Right lobe of liver (tissue), 6 donors: ENCODE measurements around the gene ZBTB16. TPM values are rescaled to one million over a fixed set of nuclear protein-coding genes. Genes with fewer than 3 reads are reported as not detected.
A peak's percentile ranks its signal among the peaks of the same experiment; 100 is the strongest.

Source experiments
- ATAC-seq, 4 donors: fragments of 200-7000 bp; cut with Tn5 transposase; one replicate each; pipeline ENCODE4 v1.9.1; 2020; ENCODE audit warnings: mild to moderate bottlenecking in 4 of 4, moderate library complexity in 4 of 4
- DNase-seq, 3 donors: peaks; one replicate each; pipeline ENCODE4 v3.0.0-alpha.2; 2020
- H3K27ac ChIP-seq, 3 donors: fragments of 200-600 bp; one replicate each; pipeline ENCODE4 v1.8.0; 2022
- H3K27me3 ChIP-seq, 2 donors: fragments of 200-600 bp; one replicate each; pipeline ENCODE4 v1.8.0; 2022
- H3K36me3 ChIP-seq, 4 donors: fragments of 200-600 bp; sonication (generic) in 1 of 4; one replicate each; pipeline versions ENCODE4 v1.5.1 to v1.8.0; 2017 to 2022; ENCODE audit warnings: control low read depth in 1 of 4
- H3K4me1 ChIP-seq, 4 donors: fragments of 200-600 bp; sonication (generic) in 1 of 4; one replicate each; pipeline versions ENCODE4 v1.5.1 to v1.8.0; 2017 to 2022; ENCODE audit warnings: control low read depth in 1 of 4
- H3K4me3 ChIP-seq, 3 donors: fragments of 200-600 bp; one replicate each; pipeline ENCODE4 v1.8.0; 2022
- H3K9me3 ChIP-seq, 4 donors: fragments of 200-600 bp; sonication (generic) in 1 of 4; one replicate each; pipeline versions ENCODE4 v1.5.1 to v1.8.0; 2017 to 2022; ENCODE audit warnings: control low read depth in 1 of 4
- POLR2A ChIP-seq: fragments of 450-650 bp; IDR thresholded peaks from one replicate; pipeline ENCODE4 v1.6.1; 2017; ENCODE audit warnings: antibody characterized with exemption, mild to moderate bottlenecking
- WGBS: methylation state at CpG from one replicate; pipeline ENCODE4 v1.1.6; 2018; ENCODE audit warnings: low coverage, low lambda C conversion rate; ENCODE audit not compliant: insufficient coverage; ENCODE audit errors: missing lambda C conversion rate; 5-methylcytosine and 5-hydroxymethylcytosine counted together
- intact Hi-C, 2 donors: fragments of 100-400 bp; cut with DNase I; formaldehyde crosslinking; loops; one replicate each; pipeline versions ENCODE4 v1.11.2 to v1.14.1; 2022
- total RNA-seq, 6 experiments: library from RNA; depleted of rRNA in 2 of 6; stranded (reverse); fragments of >200 nt in 2 of 6; fragmentation: NEBNext Ultra II Directional in 3 of 6; extraction: Animal tissue kit (Norgen Biotek cat#: 25700) in 3 of 6; gene quantifications; one replicate each; pipeline versions ENCODE4 v1.1.0 to v1.2.4, GENCODE V29; 2016 to 2023
- TF ChIP-seq, protein P1 (sequence below), 4 donors: fragments of 200-600 bp in 3 of 4; fragments of 450-650 bp in 1 of 4; IDR thresholded peaks; one replicate each; pipeline versions ENCODE4 v1.5.1 to v1.8.0; 2016 to 2022; ENCODE audit warnings: antibody characterized with exemption in 4 of 4, mild to moderate bottlenecking in 2 of 4
- donor health status: DM: no; HTN: yes; CAD: no.
- donor health status: DM: no; HTN: no; CAD: no.
- donor health status: DM: no; HTN: no; CAD: no.
- donor health status: DM: no; HTN: yes; CAD: no.
- donor health status: DM: no; HTN: yes; CAD: no.

ZBTB16 gene
- total RNA-seq, 6 experiments from 2014 or later: 13.1 to 205 (median 52.2) TPM

DNA sequence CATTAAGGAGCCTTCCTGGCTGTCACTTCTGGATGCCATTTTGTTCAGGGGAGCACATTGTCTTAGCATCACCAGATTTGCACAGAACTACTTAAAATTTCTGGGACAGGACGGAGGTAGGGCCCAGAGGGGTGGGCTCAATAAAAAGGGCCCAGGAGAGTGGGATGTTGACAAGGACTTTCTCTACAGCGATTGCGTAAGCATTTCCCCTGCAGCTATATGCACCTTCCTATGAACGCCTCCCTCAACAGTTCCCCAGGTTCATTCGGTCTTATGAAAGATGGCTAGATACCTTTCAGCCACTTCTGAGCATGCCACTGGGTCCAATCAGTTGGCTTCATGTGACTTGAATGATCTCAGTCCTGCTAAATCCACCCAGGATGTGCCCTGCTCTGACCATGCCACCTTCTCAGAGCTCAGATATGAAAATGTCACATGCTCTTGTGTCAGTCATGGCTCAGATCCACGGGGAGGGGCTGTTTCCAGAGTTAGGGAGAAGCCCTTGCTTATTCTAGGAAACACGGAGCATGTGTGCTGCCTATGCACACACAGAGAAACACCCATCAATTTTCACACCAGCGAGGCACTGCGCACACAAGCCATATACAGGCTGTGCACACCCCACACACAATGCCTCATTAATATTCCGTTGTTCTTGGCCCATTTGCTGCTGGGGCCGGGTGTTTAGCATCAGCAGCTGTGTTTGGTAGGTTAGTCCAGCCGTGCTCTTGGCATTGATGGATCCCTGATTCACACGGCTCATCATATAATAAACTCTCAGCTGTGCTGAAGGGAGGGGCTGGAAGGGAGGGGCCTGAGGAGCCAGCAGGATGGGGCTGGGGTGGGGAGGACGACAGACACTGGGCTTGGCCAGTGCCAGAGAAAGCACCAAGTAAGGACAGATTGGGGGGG is 184.2 kb downstream of the ZBTB16 start:
- DNase-seq (no peak), ATAC-seq (peak in 3 of 4 donors; percentile 12 to 35 (median 18))
- Histone ChIP-seq H3K27ac (no peak overlapping the region), H3K9me3 (no peaks in the 10 kb centered on the region), H3K36me3 (peaks cover 0 to 84% (median 52%) of the 10 kb centered on the region in 4 donors), H3K4me1 (no peaks in the 10 kb centered on the region), H3K27me3 (no peaks in the 10 kb centered on the region), H3K4me3 (no peak overlapping the region)
- TF ChIP-seq, protein P1, sequence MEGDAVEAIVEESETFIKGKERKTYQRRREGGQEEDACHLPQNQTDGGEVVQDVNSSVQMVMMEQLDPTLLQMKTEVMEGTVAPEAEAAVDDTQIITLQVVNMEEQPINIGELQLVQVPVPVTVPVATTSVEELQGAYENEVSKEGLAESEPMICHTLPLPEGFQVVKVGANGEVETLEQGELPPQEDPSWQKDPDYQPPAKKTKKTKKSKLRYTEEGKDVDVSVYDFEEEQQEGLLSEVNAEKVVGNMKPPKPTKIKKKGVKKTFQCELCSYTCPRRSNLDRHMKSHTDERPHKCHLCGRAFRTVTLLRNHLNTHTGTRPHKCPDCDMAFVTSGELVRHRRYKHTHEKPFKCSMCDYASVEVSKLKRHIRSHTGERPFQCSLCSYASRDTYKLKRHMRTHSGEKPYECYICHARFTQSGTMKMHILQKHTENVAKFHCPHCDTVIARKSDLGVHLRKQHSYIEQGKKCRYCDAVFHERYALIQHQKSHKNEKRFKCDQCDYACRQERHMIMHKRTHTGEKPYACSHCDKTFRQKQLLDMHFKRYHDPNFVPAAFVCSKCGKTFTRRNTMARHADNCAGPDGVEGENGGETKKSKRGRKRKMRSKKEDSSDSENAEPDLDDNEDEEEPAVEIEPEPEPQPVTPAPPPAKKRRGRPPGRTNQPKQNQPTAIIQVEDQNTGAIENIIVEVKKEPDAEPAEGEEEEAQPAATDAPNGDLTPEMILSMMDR (IDR thresholded peaks at IDR 0.05): no peak
- TF ChIP-seq POLR2A: no peak
- intact Hi-C loops: loop anchor here (10.0 kb wide), 2 partner anchors 49 to 209 kb away; no protein-coding TSS in a partner anchor
- WGBS: 70% methylated on average over 13 of the region's 14 CpGs

DNA sequence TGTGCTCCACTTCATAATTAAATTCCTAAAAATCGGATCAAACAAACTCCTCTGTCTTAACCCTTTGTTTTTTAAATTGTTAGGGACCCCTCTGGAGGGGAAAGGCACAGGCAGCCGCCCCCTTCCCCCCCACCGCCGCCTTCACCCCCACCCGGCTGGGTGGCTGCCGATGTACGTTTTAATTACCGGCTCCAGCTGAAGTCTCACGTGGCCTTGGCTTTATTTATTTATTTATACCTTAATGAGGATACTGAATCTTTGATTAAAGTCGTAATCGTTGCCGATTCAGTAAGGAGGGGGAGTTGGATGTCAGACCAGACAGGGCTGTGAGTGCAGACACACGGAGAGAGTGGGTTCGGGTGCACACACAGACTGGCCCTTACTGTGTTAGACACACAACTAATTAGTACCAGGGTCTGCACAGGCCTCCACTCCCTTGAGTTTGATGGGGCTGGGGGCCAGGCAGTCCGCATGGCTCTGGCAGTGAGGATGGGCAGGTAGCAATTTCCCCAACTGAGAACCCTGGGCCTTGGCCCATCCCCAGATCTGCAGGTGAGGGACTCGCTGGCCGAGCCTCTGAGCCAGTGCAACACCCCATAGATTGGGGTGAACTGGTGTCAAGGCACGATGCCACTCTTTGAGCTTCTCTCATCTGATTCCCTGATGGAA is 185.3 kb downstream of the ZBTB16 start:
- Histone ChIP-seq H3K9me3 (no peaks in the 10 kb centered on the region), H3K4me3 (no peak overlapping the region), H3K4me1 (no peaks in the 10 kb centered on the region), H3K27me3 (no peaks in the 10 kb centered on the region), H3K27ac (no peak overlapping the region), H3K36me3 (peaks cover 0 to 91% (median 57%) of the 10 kb centered on the region in 4 donors)
- 92% methylated on average over 11 of the region's 18 CpGs for WGBS
- intact Hi-C loops: loop anchor here (10.0 kb wide), 2 partner anchors 50 to 210 kb away; no protein-coding TSS in a partner anchor
- no peak for ATAC-seq
- DNase-seq: no peak
- no peak for TF ChIP-seq POLR2A
- TF ChIP-seq, protein P1 (IDR thresholded peaks at IDR 0.05): no peak

DNA sequence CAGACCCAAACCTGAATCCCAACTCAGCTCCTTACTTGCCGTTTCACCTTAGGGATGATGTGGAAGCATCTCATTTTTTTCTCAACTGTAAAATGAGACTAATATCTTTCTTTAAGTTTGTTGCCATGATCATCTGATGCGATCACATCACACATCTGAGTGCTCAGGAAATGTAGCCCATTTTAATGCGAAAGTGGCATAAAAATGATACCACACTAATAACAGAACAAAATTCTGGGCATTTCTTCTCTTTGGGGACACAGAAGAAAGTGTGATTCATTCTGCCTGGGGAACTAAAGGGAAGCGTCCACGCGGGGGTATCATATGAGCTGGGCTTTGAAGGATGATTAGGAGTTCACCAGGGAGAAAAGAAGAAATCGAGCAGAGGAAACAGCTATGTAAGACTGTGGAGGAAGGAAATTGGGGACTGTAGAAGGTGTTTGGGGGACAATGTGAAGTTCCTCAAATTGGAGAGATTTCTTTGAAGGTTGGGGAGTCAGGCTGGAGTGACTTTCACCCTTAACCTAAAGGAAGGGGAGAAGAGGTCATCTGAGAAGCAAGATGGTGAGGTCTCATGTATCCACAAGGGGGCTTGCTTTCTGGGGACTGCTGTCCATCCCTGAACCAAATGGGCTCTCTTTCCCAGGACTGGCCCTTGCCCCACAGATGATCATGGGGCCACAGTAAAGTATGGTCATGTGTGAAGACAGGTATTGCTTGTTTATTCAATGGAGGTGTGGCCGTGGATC is 187.0 kb downstream of the ZBTB16 start:
- peaks cover 0 to 95% (median 70%) of the 10 kb centered on the region in 4 donors for H3K36me3 ChIP-seq
- H3K27ac ChIP-seq: no peak overlapping the region
- 87% methylated on average over 7 of the region's 8 CpGs for WGBS
- no peak for DNase-seq
- TF ChIP-seq POLR2A: no peak
- TF ChIP-seq, protein P1 (IDR thresholded peaks at IDR 0.05): peak in 1 of 4 donors; percentile 7
- H3K4me1 ChIP-seq: no peaks in the 10 kb centered on the region
- no peaks in the 10 kb centered on the region for H3K9me3 ChIP-seq
- H3K27me3 ChIP-seq: no peaks in the 10 kb centered on the region
- H3K4me3 ChIP-seq: no peak overlapping the region
- no peak for ATAC-seq
- intact Hi-C loops: loop anchor here (10.0 kb wide), 2 partner anchors 52 to 212 kb away; no protein-coding TSS in a partner anchor

DNA sequence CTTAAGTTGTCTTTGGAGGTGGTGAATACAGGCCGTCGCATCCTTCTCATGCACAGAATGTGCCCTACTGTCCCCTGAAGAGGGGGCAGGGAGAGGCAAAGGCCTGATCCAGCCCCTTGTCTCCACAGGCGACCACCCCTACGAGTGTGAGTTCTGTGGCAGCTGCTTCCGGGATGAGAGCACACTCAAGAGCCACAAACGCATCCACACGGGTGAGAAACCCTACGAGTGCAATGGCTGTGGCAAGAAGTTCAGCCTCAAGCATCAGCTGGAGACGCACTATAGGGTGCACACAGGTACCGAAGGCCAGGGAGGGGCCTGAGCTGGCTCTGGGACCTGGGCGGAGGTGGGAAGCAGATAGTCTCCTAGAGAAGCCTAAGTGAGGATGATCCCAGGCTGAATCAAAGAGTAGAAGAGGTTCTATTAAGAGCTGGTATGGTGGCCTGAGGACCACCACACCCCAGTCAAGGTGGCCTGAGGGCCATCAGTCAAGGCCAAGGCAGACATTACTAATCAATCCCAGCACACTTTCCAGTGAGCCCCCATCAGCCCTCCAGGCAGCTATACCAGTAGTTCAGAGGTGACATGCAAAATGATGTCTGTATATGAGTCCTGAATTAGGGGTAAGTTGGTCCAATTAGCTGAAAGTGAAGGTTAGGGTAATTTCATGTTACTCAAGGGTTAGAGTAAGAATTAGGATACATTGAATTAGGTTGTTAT is 187.7 kb downstream of the ZBTB16 start:
- intact Hi-C loops: loop anchor here (10.0 kb wide), 2 partner anchors 52 to 212 kb away; no protein-coding TSS in a partner anchor
- Histone ChIP-seq H3K27me3 (no peaks in the 10 kb centered on the region), H3K4me3 (no peak overlapping the region), H3K36me3 (peaks cover 0 to 95% (median 68%) of the 10 kb centered on the region in 4 donors), H3K9me3 (no peaks in the 10 kb centered on the region), H3K4me1 (no peaks in the 10 kb centered on the region), H3K27ac (no peak overlapping the region)
- no peak for TF ChIP-seq POLR2A
- TF ChIP-seq, protein P1 (IDR thresholded peaks at IDR 0.05): no peak
- no CpG with 5 or more reads among the region's 11 CpGs for WGBS
- ATAC-seq (no peak), DNase-seq (no peak)
